Mucosa of stomach (tissue), 1 donor: ENCODE results near the gene ANKRD60.

Experiments used
- H3K27me3 ChIP-seq: one replicate; pipeline ENCODE4 v1.7.0; 2013; ENCODE audit warnings: mild to moderate bottlenecking, low read length; ENCODE audit not compliant: control insufficient read depth, insufficient read depth
- H3K36me3 ChIP-seq: one replicate; pipeline ENCODE4 v1.7.0; 2013; ENCODE audit warnings: low read length; ENCODE audit not compliant: control insufficient read depth, insufficient read depth
- H3K4me1 ChIP-seq: one replicate; pipeline ENCODE4 v1.7.0; 2013; ENCODE audit warnings: mild to moderate bottlenecking, low read length; ENCODE audit not compliant: control insufficient read depth, insufficient read depth
- H3K4me3 ChIP-seq: one replicate; pipeline ENCODE4 v1.7.0; 2013; ENCODE audit warnings: low read length
- H3K9ac ChIP-seq: one replicate; pipeline ENCODE4 v1.7.0; 2013; ENCODE audit warnings: mild to moderate bottlenecking, low read length, moderate library complexity
- H3K9me3 ChIP-seq: one replicate; pipeline ENCODE4 v1.7.0; 2013; ENCODE audit warnings: mild to moderate bottlenecking, low read length, moderate library complexity; ENCODE audit not compliant: control insufficient read depth
- donor health status: Pancreatic carcinoma.

Gene ANKRD60

DNA sequence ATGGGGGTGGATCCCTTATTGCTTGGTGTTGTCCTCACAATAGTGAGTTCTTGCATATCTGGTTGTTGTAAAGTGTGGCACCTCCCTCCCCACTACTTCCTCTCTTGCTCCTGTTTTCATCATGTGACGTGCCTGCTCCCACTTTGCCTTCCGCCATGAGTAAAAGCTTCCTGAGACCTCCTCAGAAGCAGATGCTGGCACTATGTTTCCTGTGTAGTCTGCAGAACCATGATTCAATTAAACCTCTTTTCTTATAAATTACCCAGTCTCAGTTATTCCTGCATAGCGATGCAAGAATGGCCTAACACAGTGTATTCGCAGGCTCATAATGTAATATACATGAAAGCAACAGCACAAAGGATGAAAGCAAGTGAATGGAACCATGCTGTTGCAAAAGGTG, 28.4 kb upstream of the ANKRD60 start:
- H3K9ac ChIP-seq, result no peak overlapping the region
- no peaks in the 10 kb centered on the region for H3K27me3 ChIP-seq
- H3K4me1 ChIP-seq, result peaks cover 1% of the 10 kb centered on the region
- no peak overlapping the region for H3K4me3 ChIP-seq
- H3K9me3 ChIP-seq, result no peaks in the 10 kb centered on the region
- H3K36me3 ChIP-seq, result no peaks in the 10 kb centered on the region

DNA sequence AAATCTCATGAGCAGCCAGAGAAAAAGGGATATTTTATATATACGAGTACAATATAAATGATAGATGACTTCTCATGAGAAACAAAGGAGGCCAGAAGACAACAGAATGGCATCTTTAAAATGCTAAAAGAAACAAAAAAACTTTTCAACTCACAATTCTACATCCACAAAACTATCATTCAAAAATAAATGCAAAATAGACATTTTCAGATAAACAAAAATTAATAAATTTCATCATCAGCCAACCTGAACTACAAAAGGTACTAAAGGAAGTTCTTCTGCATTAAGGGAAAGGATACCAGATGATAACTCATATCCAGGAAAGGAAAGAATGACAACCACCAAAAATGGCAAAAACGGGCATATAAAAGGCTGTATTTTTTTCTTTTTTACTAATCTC, 27.9 kb upstream of the ANKRD60 start:
- Histone ChIP-seq H3K4me1 (peaks cover 6% of the 10 kb centered on the region), H3K9me3 (no peaks in the 10 kb centered on the region), H3K36me3 (peaks cover under 1% of the 10 kb centered on the region), H3K27me3 (no peaks in the 10 kb centered on the region), H3K9ac (no peak overlapping the region), H3K4me3 (no peak overlapping the region)

DNA sequence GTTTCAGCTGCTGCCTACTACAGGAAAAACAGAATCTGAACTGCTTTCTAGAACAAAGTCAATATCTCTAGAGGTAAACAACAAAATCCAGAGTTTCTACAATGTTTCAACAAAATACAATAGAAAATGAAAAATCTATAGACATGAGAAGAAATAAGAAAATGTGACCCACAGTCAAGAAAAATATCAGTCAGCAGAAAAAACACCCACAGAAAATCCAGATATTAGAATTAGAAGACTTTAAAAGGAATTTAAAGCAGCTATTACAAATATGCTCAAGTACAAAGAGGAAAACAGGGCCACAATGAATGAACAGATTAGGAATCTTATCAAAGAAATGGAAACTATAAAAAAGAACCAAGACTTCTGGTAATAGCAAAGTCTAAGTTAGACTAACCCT, 26.4 kb upstream of the ANKRD60 start:
- H3K27me3 ChIP-seq, result no peaks in the 10 kb centered on the region
- no peaks in the 10 kb centered on the region for H3K9me3 ChIP-seq
- no peak overlapping the region for H3K9ac ChIP-seq
- H3K36me3 ChIP-seq, result peaks cover 7% of the 10 kb centered on the region
- H3K4me1 ChIP-seq, result peaks cover 7% of the 10 kb centered on the region
- no peak overlapping the region for H3K4me3 ChIP-seq

DNA sequence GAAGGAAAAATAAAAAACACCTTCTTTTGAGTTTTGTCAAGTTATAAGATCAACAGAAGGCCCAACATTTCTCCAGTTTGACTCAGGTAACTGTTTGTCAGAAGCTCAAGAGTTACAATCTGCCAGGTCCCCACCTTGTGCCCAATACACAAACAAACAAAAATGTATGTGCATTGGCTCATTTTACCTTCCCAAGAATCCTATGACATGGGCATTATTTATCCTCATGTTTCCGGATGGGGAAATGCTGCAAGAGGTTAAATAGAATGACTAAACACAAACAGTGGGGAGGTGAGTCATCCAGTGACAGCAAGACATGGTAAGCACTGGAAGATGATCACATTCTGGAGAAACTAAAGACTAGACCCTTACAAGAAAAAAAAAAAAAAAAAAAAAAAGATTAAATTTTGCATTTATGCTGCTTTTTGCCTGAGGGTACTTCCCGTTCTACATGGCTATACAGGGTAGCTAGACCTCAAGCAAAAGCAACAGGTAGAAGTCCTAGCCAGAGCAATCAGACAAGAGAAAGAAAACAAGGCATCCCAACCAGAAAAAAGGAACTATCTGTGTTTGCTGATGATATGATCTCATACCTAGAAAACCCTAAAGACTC, 23.6 kb upstream of the ANKRD60 start:
- no peak overlapping the region for H3K4me3 ChIP-seq
- H3K27me3 ChIP-seq, result no peaks in the 10 kb centered on the region
- H3K36me3 ChIP-seq, result peaks cover 10% of the 10 kb centered on the region
- H3K4me1 ChIP-seq, result peaks cover 7% of the 10 kb centered on the region
- no peak overlapping the region for H3K9ac ChIP-seq
- no peaks in the 10 kb centered on the region for H3K9me3 ChIP-seq

DNA sequence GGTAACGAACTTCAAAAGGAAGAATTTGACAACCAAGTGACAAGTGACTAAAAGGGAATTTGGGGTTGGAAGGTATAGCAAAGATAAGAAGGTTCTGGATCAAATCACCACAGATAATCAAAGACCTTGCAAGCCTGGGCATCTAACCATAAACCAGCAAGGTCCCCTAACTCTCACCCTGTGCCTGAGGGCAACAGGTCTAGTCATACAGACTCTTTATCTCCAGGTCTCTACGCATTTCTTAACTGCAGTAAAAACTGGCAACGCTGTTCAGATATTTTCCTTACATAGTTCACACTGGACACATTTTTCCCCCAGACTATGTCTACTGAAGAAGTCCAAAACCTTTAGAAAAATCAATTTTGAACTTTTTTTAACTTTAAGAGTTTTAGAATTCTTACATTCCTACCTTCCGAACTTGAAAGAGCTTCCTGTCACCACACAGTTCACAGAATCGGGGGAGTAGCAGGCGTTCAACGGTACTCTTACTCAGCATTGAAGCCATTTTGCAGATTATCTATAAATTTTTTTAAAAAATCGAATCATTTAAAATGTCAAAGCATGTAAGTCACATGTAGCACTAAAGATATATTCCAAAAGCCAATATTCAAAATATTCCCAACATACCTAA, 23.0 kb upstream of the ANKRD60 start:
- H3K9ac ChIP-seq, result no peak overlapping the region
- peaks cover 12% of the 10 kb centered on the region for H3K36me3 ChIP-seq
- no peak overlapping the region for H3K4me3 ChIP-seq
- no peaks in the 10 kb centered on the region for H3K27me3 ChIP-seq
- H3K4me1 ChIP-seq, result peaks cover 7% of the 10 kb centered on the region
- no peaks in the 10 kb centered on the region for H3K9me3 ChIP-seq

DNA sequence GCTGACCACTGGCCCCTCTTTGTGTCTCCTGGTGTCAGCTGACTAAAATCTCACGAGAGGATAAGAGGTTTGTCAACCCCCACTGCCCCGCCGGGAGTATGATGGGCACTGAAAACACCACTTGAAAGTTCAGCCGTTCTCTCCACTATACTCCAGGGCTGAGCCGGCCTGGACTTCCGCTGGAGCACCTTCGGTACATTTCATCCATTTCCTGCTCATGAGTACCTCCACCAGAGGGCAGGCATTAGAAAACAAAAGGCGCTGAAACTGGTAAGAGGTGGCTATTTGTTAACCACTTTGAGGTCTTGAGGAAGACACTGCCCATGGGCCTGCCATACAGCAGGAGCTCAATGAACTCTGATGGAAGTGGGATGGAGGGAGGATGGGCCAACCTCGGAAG, 17.9 kb upstream of the ANKRD60 start:
- Histone ChIP-seq H3K9ac (no peak overlapping the region), H3K36me3 (peaks cover 20% of the 10 kb centered on the region)

DNA sequence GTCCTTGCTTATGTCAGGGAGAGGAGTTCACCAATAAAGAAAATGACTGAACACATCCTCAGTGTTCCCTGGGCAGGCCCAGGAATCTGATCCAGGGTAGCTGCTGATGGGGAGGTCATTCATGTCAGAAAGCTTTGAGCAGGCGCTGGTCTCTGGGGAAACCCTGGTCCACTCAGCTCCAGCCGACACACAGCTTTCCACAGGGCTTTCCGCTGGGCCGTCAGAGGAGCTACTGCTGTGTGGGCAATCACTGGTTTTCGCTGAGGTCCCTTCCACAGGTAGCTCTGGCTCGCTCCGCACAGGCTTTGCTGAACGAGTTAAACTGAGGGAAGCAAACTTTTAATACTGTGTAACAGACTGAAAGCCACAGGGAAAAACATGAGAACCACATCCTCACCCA, 17.5 kb upstream of the ANKRD60 start:
- H3K27me3 ChIP-seq, result no peaks in the 10 kb centered on the region
- no peaks in the 10 kb centered on the region for H3K9me3 ChIP-seq
- peaks cover 6% of the 10 kb centered on the region for H3K4me1 ChIP-seq
- H3K4me3 ChIP-seq, result no peak overlapping the region
- no peak overlapping the region for H3K9ac ChIP-seq
- peaks cover 16% of the 10 kb centered on the region for H3K36me3 ChIP-seq

More for the DNA sequence above, 17.9 kb upstream of the ANKRD60 start:
- Histone ChIP-seq H3K4me1 (peaks cover 6% of the 10 kb centered on the region), H3K27me3 (no peaks in the 10 kb centered on the region), H3K4me3 (no peak overlapping the region), H3K9me3 (no peaks in the 10 kb centered on the region)

DNA sequence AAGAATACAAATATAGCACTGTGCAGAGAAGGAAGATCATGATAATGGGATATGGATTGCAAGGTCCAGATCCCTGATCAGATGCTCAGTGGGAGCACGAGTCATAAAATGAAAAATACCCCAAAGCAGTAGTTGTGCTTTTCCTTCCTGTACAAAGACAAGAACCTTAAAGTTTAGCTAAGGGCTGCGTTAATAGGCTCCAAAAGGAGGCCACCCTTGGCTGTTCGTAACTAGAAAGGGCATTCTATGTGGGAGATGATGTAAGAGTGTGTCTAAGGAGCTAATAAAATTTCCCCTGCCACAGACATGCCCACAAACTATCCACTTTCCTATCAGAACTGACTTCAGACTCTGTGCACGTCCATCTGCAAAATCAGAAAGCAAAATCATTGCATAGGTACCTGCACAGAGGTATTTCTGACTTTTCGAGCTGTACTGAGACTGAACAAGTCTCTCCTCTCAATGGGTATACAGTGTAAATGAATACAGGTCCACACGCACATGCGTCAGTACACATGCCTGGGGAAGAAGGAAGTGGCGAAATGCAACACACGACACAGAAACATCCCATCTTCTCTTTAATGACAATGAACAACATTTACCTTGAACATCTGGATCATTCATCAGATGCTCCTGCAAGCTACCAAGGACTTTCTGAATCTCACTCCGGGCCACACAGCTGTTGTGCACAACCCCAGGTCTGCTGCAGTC, 16.9 kb upstream of the ANKRD60 start:
- peaks cover 6% of the 10 kb centered on the region for H3K4me1 ChIP-seq
- H3K9me3 ChIP-seq, result no peaks in the 10 kb centered on the region
- no peak overlapping the region for H3K9ac ChIP-seq
- H3K36me3 ChIP-seq, result peaks cover 16% of the 10 kb centered on the region
- no peaks in the 10 kb centered on the region for H3K27me3 ChIP-seq
- H3K4me3 ChIP-seq, result no peak overlapping the region

DNA sequence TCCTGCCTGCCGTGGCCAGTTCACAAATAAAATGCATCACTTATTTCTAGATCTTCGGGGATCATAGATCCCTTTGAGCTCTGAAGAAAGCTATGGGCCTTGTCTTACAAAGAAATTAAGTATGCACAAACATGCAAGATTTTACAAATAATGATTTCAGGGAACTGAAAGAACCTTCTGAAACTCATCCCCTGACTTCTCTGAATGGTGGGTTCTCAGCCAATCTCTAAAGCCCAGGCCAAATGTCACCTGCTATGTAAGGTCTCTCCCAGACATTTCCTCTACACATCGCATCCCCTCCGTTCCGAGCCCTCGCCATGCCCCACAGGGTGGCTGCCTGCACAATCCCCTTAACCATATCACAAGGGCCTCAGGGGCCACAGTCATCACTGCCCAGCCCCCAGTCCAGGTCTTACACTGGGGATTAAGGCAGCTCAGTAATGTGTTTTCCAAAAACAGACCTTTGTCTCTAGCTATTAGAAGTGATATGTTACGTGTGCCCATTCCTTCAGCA, 16.1 kb upstream of the ANKRD60 start:
- H3K27me3 ChIP-seq, result no peaks in the 10 kb centered on the region
- no peak overlapping the region for H3K9ac ChIP-seq
- no peaks in the 10 kb centered on the region for H3K9me3 ChIP-seq
- no peak overlapping the region for H3K4me3 ChIP-seq
- peaks cover 12% of the 10 kb centered on the region for H3K36me3 ChIP-seq
- H3K4me1 ChIP-seq, result peaks cover 6% of the 10 kb centered on the region

DNA sequence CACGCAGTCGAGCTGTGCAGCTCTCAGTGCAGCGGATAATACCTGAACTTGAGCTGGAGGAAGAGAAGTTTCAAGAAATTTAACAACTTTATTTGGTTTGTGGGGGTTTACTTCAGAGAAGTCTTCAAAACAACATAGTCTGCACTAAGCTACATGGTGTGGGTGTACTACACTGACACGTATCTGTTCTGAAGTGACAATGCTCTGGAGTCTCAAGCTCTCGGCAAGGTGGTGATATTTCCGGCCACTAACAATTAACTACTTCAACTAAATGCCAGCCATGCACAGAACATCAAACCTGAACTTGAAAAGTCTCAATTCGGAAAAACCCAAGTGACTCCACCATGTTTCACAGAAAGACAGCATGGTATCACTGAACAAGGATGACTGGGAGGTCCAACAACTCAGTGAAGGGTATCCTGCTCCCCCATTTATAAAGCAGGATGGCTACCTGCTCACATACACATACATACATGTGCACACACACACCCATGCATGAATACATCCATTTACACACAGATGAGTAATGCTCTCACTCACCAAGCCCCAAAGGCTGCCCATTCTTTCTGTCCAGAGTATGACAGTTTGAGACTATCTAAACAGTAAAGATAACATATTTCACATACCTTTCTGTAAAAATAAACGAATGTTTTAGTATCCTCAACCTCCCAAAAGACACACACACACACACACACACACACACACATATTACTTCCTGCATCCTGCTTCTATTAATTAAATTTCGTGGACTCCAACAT, 15.4 kb upstream of the ANKRD60 start:
- H3K9ac ChIP-seq, result no peak overlapping the region
- no peaks in the 10 kb centered on the region for H3K27me3 ChIP-seq
- H3K4me1 ChIP-seq, result peaks cover 6% of the 10 kb centered on the region
- no peak overlapping the region for H3K4me3 ChIP-seq
- H3K36me3 ChIP-seq, result peaks cover 12% of the 10 kb centered on the region
- H3K9me3 ChIP-seq, result no peaks in the 10 kb centered on the region

DNA sequence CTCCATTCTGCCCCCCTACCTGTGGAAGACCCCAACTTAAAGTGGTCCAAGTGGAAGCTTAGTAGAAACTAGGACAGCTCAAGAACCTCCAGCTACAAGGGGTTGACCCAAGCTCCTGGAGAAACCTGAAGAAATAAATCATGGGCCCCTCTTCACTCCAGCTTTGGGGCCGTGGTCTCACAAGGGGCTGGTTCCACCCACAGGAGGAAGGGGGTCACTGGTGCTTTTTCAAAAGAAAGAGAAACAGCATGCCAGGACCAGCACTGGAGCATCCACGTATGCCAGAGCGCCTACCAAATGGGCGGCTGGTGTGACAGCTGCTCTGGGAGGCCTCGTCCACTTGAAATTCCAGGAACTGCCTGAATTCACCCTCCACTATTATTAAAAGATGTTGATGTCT, 14.4 kb upstream of the ANKRD60 start:
- Histone ChIP-seq H3K4me1 (peaks cover 6% of the 10 kb centered on the region), H3K4me3 (no peak overlapping the region), H3K27me3 (no peaks in the 10 kb centered on the region), H3K9me3 (no peaks in the 10 kb centered on the region), H3K36me3 (peaks cover 12% of the 10 kb centered on the region), H3K9ac (no peak overlapping the region)
